ENCODE measurements around the gene RASGEF1B. TPM values are rescaled to one million over a fixed set of nuclear protein-coding genes. Genes with fewer than 3 reads are reported as not detected.
"Not testable (repeated sequence)": the region's sequence is repeated elsewhere in the genome, so short reads cannot be mapped to it uniquely, and the experiment has no call there.

The RASGEF1B gene
- total RNA-seq, 2 donors from 2014 or later: 6.3 to 8.5 TPM

DNA sequence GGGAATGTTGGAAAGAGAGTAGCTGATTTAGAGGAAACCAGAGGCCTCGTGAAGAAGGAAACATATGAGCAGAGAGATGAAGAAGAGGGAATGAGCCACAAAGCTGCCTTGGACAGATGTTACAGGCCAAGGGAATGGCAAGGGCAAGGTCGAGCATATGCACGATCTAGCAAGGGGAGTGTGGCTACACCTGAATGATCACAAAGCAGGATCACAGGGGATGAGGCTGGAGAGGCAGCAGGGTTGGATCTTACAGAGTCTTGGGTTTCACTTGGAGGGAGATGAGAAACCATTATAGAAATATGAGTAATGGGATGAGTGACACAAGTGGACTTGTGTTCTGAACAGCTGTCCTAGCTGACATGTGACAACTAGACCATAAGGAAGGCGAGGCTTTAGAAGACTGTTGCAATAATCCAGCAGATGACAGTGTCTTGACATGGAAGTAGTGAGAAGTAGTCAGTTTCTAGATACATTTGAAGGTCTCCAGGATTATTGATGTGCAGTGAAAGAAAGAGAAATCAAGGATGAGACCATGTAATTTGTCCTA lies 58.7 kb downstream of the RASGEF1B start:
- H3K36me3 ChIP-seq: no peaks in the 10 kb centered on the region
- no peaks in the 10 kb centered on the region for H3K9me3 ChIP-seq
- H3K4me1 ChIP-seq: no peaks in the 10 kb centered on the region
- no peak for DNase-seq (ENCODE audit: low spot score)
- no peak overlapping the region for H3K27ac ChIP-seq
- no peak overlapping the region for H3K4me3 ChIP-seq
- TF ChIP-seq, protein P1, sequence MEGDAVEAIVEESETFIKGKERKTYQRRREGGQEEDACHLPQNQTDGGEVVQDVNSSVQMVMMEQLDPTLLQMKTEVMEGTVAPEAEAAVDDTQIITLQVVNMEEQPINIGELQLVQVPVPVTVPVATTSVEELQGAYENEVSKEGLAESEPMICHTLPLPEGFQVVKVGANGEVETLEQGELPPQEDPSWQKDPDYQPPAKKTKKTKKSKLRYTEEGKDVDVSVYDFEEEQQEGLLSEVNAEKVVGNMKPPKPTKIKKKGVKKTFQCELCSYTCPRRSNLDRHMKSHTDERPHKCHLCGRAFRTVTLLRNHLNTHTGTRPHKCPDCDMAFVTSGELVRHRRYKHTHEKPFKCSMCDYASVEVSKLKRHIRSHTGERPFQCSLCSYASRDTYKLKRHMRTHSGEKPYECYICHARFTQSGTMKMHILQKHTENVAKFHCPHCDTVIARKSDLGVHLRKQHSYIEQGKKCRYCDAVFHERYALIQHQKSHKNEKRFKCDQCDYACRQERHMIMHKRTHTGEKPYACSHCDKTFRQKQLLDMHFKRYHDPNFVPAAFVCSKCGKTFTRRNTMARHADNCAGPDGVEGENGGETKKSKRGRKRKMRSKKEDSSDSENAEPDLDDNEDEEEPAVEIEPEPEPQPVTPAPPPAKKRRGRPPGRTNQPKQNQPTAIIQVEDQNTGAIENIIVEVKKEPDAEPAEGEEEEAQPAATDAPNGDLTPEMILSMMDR (IDR thresholded peaks at IDR 0.05): no peak
- no peaks in the 10 kb centered on the region for H3K27me3 ChIP-seq

DNA sequence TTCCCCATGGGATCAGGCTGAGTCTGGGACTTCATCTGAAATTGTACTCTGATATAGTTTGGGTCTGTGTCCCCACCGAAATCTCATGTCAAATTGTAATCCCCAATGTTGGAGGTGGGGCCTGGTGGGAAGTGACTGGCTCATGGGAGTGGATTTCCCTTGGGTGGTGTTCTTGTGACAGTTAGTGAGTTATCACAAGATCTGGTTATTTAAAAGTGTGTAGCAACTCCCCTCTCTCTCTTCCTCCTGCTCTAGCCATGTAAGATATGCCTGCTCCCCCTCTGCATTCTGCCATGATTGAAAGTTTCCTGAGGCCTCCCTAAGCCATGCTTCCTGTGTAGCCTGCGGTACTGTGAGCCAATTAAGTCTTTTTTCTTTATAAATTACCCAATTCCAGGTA lies 61.0 kb downstream of the RASGEF1B start:
- no peaks in the 10 kb centered on the region for H3K27me3 ChIP-seq
- H3K4me3 ChIP-seq: no peak overlapping the region
- H3K36me3 ChIP-seq: no peaks in the 10 kb centered on the region
- H3K27ac ChIP-seq: no peak overlapping the region
- H3K9me3 ChIP-seq: no peaks in the 10 kb centered on the region
- TF ChIP-seq, protein P1 (IDR thresholded peaks at IDR 0.05): no peak
- H3K4me1 ChIP-seq: no peaks in the 10 kb centered on the region
- DNase-seq (ENCODE audit: low spot score): no peak

DNA sequence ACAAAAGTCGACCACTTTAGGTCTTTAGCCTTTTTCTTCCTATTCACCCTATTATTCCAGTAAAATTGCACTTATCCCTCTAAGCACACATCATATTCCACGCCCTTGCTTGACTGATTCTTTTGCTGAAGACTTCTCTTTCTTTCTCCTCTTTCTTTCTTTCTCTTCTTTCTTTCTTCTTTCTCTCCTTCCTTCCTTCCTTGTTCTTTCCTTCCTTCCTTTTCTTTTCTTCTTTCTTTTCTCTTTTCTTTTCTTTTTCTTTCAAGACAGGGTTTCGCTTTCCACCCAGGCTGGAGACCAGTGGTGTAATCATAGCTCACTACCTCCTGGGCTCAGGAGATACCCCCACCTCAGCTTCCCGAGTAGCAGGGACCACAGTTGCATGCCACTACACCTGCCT lies 61.9 kb downstream of the RASGEF1B start:
- Histone ChIP-seq H3K4me3 (no peak overlapping the region), H3K4me1 (no peaks in the 10 kb centered on the region), H3K27ac (no peak overlapping the region), H3K36me3 (no peaks in the 10 kb centered on the region), H3K27me3 (no peaks in the 10 kb centered on the region), H3K9me3 (no peaks in the 10 kb centered on the region)
- DNase-seq (ENCODE audit: low spot score): no peak
- TF ChIP-seq, protein P1 (IDR thresholded peaks at IDR 0.05): no peak

DNA sequence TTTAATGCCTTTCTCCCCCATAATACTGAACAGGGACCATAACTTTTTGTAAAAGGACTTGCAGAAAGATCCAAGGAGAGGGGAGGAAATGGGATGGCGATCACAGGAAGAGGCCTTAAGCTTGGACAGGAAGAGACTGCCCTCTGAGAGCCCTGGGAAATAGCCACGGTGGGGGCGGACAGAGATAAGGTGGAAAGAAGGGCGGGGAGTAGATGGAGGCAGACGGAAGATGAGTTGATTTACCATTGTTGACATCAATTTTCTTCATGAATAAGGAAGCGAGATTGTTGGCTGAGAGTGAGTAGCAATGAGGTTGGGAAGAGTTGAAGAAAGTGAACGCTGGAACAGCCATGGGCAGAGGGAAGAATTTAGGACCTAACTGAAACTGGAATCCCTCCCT lies 63.4 kb downstream of the RASGEF1B start:
- TF ChIP-seq, protein P1 (IDR thresholded peaks at IDR 0.05): no peak
- no peak overlapping the region for H3K4me3 ChIP-seq
- no peak overlapping the region for H3K27ac ChIP-seq
- no peaks in the 10 kb centered on the region for H3K4me1 ChIP-seq
- no peaks in the 10 kb centered on the region for H3K27me3 ChIP-seq
- no peak for DNase-seq (ENCODE audit: low spot score)
- H3K9me3 ChIP-seq: no peaks in the 10 kb centered on the region
- H3K36me3 ChIP-seq: no peaks in the 10 kb centered on the region

DNA sequence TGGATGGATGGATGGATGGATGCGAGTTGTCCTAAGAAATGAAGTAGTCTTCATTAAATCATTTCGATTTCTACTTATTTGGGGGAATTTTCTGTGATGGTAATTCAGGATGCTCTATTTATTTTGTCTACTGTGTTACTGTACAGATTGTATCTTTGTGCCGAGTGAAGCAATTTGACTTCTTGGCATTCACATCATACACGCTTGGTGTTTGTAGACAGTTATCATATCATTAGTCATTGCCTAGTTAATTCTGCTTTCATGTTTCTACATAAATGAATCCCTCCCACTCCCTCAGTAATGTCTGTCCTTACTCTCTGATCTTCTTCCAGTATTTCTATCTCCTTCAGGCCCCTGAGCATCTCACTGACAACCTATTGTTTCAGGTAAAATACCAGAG lies 64.0 kb downstream of the RASGEF1B start:
- H3K4me1 ChIP-seq: no peaks in the 10 kb centered on the region
- no peaks in the 10 kb centered on the region for H3K9me3 ChIP-seq
- H3K27ac ChIP-seq: no peak overlapping the region
- H3K36me3 ChIP-seq: no peaks in the 10 kb centered on the region
- DNase-seq (ENCODE audit: low spot score): no peak
- TF ChIP-seq, protein P1 (IDR thresholded peaks at IDR 0.05): no peak
- no peak overlapping the region for H3K4me3 ChIP-seq
- no peaks in the 10 kb centered on the region for H3K27me3 ChIP-seq

DNA sequence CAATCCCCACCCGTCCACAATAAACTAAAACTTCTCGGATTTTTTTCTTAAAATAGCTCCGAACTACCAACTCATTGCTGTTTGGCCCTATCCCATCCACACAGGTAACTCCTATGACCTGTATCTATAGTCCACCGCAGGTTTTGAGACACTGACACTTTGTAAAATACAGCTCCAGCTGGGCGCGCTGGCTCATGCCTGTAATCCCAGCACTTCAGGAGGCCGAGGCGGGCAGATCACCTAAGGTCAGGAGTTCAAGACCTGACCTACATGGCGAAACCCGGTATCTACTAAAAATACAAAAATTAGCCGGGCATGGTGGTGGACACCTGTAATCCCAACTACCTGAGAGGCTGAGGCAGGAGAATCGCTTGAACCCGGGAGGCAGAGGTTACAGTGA lies 65.2 kb downstream of the RASGEF1B start:
- not testable (repeated sequence) for H3K4me1 ChIP-seq; H3K9me3 ChIP-seq; H3K27ac ChIP-seq; H3K36me3 ChIP-seq; H3K27me3 ChIP-seq; DNase-seq (ENCODE audit: low spot score); H3K4me3 ChIP-seq
